HEK293 (cell line): ENCODE results near the gene TACR2.

Source experiments
- CTCF ChIA-PET: fragments of 350-600 bp; formaldehyde crosslinking; extraction: SDS; loops from one replicate; lab custom pipeline; 2021; ENCODE audit warnings: antibody characterized with exemption; lab: Yijun Ruan, JAX
- POLR2A ChIA-PET: fragments of 300-600 bp; formaldehyde crosslinking; extraction: SDS; loops from one replicate; lab custom pipeline; 2020; ENCODE audit warnings: antibody characterized with exemption, inconsistent platforms; lab: Yijun Ruan, JAX
- H3K27ac ChIP-seq: fragments of 200-500 bp; sonication (Bioruptor generic); 2 replicates; pipeline ENCODE4 v1.5.1; 2014; ENCODE audit warnings: low read depth, low read length, control low read depth, inconsistent platforms; ENCODE audit errors: extremely low read depth
- H3K36me3 ChIP-seq, 2 experiments: fragments of 200-500 bp in 1 of 2; sonication (Bioruptor generic) in 1 of 2; 1 replicate in 1 of 2; 2 replicates in 1 of 2; pipeline ENCODE4 v1.5.1; 2014 to 2017; ENCODE audit warnings: inconsistent platforms in 2 of 2, low read length in 2 of 2; ENCODE audit not compliant: control insufficient read depth in 2 of 2, insufficient read depth in 1 of 2
- H3K4me1 ChIP-seq: fragments of 200-500 bp; sonication (Bioruptor generic); 2 replicates; pipeline ENCODE4 v1.5.1; 2014; ENCODE audit warnings: mild to moderate bottlenecking, low read length, inconsistent platforms; ENCODE audit not compliant: control insufficient read depth, insufficient read depth
- H3K4me3 ChIP-seq: 2 replicates; pipeline ENCODE4 v1.5.1; 2011; ENCODE audit warnings: low read depth, mild to moderate bottlenecking, control low read depth, low read length, moderate library complexity
- H3K9me3 ChIP-seq: fragments of 200-500 bp; sonication (Bioruptor generic); 2 replicates; pipeline ENCODE4 v1.5.1; 2014; ENCODE audit warnings: low read depth, low read length, inconsistent platforms; ENCODE audit not compliant: control insufficient read depth, insufficient read depth
- HOXA7 ChIP-seq: sonication (generic); formaldehyde crosslinking; IDR thresholded peaks from 2 replicates; pipeline ENCODE4 v1.8.1; 2022; ENCODE audit warnings: missing genetic modification reagents, borderline replicate concordance
- SP7 ChIP-seq: fragments of 450-650 bp; formaldehyde crosslinking; IDR thresholded peaks from 2 replicates; pipeline ENCODE4 v1.5.1; 2016; ENCODE audit warnings: missing biosample characterization, missing genetic modification characterization
- ZBTB20 ChIP-seq: fragments of 450-650 bp; formaldehyde crosslinking; IDR thresholded peaks from 2 replicates; pipeline ENCODE4 v1.5.1; 2016; ENCODE audit warnings: missing biosample characterization, missing genetic modification characterization
- ZEB2 ChIP-seq: fragments of 450-650 bp; formaldehyde crosslinking; IDR thresholded peaks from 2 replicates; pipeline ENCODE4 v1.5.1; 2016; ENCODE audit warnings: missing biosample characterization, missing genetic modification characterization
- ZNF121 ChIP-seq: fragments of 450-650 bp; formaldehyde crosslinking; IDR thresholded peaks from 2 replicates; pipeline ENCODE4 v1.5.1; 2016; ENCODE audit warnings: missing biosample characterization, missing genetic modification characterization
- ZNF133 ChIP-seq: fragments of 450-650 bp; formaldehyde crosslinking; IDR thresholded peaks from 2 replicates; pipeline ENCODE4 v1.5.1; 2016; ENCODE audit warnings: missing biosample characterization, missing genetic modification characterization
- ZNF302 ChIP-seq: fragments of 450-650 bp; formaldehyde crosslinking; IDR thresholded peaks from 2 replicates; pipeline ENCODE4 v1.5.1; 2016; ENCODE audit warnings: missing biosample characterization, missing genetic modification characterization, low read depth
- ZNF521 ChIP-seq: fragments of 450-650 bp; formaldehyde crosslinking; IDR thresholded peaks from 2 replicates; pipeline ENCODE4 v1.5.1; 2017; ENCODE audit warnings: missing biosample characterization, mild to moderate bottlenecking, missing genetic modification characterization
- ZNF629 ChIP-seq: fragments of 450-650 bp; formaldehyde crosslinking; IDR thresholded peaks from 2 replicates; pipeline ENCODE4 v1.5.1; 2017; ENCODE audit warnings: missing biosample characterization, missing genetic modification characterization
- ZNF785 ChIP-seq: fragments of 450-650 bp; formaldehyde crosslinking; IDR thresholded peaks from 2 replicates; pipeline ENCODE4 v1.5.1; 2016; ENCODE audit warnings: missing biosample characterization, missing genetic modification characterization
- TF ChIP-seq, protein P1 (sequence below): fragments of 450-650 bp; formaldehyde crosslinking; conservative IDR thresholded peaks from 2 replicates; pipeline ENCODE4 v1.5.1; 2016; ENCODE audit warnings: low read depth, missing biosample characterization, missing genetic modification characterization
- TF ChIP-seq, protein P2 (sequence below): fragments of 450-650 bp; formaldehyde crosslinking; IDR thresholded peaks from 2 replicates; pipeline ENCODE4 v1.5.1; 2016; ENCODE audit warnings: missing biosample characterization, missing genetic modification characterization

The TACR2 gene

DNA sequence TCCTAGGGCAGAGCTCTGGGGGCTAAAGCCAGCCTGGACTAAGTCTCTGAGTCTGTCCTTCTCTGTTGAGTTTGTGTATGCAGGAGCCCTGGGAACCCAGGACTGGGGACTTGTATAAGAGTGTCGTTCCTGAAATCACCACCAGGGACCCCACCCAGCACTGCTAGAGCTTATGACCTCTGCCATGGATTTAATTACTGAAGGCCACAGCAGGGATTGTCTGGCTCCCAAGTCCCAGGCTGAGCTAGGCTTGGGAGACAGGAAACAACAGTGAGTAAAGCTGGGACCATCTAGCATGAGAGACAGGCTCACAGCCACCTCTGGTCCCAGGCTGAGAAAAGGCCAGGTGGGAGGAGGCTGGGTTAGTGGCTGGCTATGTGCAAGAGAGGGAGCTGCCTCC, 33.1 kb upstream of the TACR2 start (continued):
- TF ChIP-seq, protein P1, sequence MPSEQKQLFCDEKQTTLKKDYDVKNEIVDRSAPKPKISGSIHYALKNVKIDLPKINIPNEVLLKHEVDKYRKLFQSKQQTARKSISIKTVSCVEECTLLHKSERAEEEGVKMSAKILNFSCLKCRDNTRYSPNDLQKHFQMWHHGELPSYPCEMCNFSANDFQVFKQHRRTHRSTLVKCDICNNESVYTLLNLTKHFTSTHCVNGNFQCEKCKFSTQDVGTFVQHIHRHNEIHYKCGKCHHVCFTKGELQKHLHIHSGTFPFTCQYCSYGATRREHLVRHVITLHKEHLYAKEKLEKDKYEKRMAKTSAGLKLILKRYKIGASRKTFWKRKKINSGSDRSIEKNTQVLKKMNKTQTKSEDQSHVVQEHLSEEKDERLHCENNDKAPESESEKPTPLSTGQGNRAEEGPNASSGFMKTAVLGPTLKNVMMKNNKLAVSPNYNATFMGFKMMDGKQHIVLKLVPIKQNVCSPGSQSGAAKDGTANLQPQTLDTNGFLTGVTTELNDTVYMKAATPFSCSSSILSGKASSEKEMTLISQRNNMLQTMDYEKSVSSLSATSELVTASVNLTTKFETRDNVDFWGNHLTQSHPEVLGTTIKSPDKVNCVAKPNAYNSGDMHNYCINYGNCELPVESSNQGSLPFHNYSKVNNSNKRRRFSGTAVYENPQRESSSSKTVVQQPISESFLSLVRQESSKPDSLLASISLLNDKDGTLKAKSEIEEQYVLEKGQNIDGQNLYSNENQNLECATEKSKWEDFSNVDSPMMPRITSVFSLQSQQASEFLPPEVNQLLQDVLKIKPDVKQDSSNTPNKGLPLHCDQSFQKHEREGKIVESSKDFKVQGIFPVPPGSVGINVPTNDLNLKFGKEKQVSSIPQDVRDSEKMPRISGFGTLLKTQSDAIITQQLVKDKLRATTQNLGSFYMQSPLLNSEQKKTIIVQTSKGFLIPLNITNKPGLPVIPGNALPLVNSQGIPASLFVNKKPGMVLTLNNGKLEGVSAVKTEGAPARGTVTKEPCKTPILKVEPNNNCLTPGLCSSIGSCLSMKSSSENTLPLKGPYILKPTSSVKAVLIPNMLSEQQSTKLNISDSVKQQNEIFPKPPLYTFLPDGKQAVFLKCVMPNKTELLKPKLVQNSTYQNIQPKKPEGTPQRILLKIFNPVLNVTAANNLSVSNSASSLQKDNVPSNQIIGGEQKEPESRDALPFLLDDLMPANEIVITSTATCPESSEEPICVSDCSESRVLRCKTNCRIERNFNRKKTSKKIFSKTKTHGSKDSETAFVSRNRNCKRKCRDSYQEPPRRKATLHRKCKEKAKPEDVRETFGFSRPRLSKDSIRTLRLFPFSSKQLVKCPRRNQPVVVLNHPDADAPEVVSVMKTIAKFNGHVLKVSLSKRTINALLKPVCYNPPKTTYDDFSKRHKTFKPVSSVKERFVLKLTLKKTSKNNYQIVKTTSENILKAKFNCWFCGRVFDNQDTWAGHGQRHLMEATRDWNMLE (tag by site-specific recombination) = no peak
- TF ChIP-seq ZNF521 (tag by site-specific recombination) (no peak), SP7 (tag by site-specific recombination) (no peak)
- TF ChIP-seq, all 188 proteins: peak for 9

DNA sequence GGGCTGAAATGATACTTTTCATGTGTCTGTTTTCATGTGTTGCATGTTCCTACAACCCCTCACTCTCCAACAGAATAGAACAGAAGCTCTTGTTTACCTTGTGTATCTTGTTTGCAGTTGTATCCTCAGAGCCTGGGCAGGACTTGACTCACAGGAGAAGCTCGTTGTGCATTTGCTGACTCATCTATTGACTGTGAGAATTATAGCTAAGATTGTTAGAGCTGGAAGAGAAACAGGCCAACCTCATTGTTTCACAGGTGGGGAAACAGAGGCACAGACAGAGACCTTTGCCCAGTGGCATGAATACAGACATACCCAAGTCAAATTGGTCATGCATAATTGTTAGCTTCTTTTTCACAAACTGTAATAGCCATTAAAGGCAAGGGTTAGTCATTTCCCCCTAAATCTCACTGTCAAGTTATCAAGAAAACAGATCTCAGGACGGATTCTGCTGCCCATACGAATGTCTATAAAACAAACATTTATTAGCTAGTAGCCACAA, 30.0 kb upstream of the TACR2 start:
- POLR2A ChIA-PET = interaction anchor here (0.5 to 1.1 kb wide), 5 partner anchors 11 to 245 kb away, joined by 3 to 5 read pairs (median 5); no protein-coding TSS in a partner anchor
- Histone ChIP-seq H3K4me3 (no peak overlapping the region), H3K36me3 (no peaks in the 10 kb centered on the region), H3K9me3 (no peaks in the 10 kb centered on the region), H3K4me1 (peaks cover 3% of the 10 kb centered on the region), H3K27ac (no peak overlapping the region)
- CTCF ChIA-PET = interaction anchor here (0.7 to 2.9 kb wide), 10 partner anchors 8 to 545 kb away, joined by 3 to 17 read pairs (median 6); no protein-coding TSS in a partner anchor
- TF ChIP-seq ZNF629 (0 out of 2 replicates have a peak, but pooled peaks have one; percentile 11), ZNF785 (tag by site-specific recombination) (no peak), ZBTB20 (tag by site-specific recombination) (peak; percentile 47; the same call in 1 of the 2 replicates)

DNA sequence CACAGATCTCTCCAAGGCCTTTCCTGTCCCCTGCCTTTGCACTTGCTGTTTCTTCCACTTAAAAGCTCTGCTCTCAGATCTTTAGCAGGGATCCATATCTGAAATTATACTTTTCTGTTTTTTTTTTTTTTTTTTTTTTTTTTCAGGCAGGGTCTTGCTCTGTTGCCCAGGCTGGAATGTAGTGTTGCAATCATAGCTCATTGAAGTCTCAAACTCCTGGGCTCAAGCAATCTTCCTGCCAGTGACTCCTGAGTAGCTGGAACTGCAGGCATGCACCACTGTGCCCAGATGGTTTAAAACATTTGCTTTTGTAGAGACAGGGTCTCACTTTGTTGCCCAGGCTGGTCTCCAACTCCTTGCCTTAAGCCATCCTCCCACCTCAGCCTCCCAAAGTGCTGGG, 29.5 kb upstream of the TACR2 start:
- H3K4me1 ChIP-seq = peaks cover 3% of the 10 kb centered on the region
- ChIA-PET POLR2A (interaction anchor here (0.5 to 0.9 kb wide), 4 partner anchors 22 to 245 kb away, joined by 3 to 5 read pairs (median 5); no protein-coding TSS in a partner anchor), CTCF (interaction anchor here (0.7 to 1.9 kb wide), 6 partner anchors 19 to 544 kb away, joined by 3 to 9 read pairs (median 6); no protein-coding TSS in a partner anchor)
- no peak overlapping the region for H3K4me3 ChIP-seq
- H3K9me3 ChIP-seq = no peaks in the 10 kb centered on the region
- no peaks in the 10 kb centered on the region for H3K36me3 ChIP-seq
- peak; percentile 83 for TF ChIP-seq ZNF121 (tag by site-specific recombination)
- TF ChIP-seq, protein P2, sequence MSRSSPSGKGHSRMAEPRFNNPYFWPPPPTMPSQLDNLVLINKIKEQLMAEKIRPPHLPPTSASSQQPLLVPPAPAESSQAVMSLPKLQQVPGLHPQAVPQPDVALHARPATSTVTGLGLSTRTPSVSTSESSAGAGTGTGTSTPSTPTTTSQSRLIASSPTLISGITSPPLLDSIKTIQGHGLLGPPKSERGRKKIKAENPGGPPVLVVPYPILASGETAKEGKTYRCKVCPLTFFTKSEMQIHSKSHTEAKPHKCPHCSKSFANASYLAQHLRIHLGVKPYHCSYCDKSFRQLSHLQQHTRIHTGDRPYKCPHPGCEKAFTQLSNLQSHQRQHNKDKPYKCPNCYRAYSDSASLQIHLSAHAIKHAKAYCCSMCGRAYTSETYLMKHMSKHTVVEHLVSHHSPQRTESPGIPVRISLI (tag by site-specific recombination) = peak; percentile 20; the same call in 1 of the 2 replicates
- no peak for TF ChIP-seq ZNF302 (tag by site-specific recombination)
- H3K27ac ChIP-seq = no peak overlapping the region

DNA sequence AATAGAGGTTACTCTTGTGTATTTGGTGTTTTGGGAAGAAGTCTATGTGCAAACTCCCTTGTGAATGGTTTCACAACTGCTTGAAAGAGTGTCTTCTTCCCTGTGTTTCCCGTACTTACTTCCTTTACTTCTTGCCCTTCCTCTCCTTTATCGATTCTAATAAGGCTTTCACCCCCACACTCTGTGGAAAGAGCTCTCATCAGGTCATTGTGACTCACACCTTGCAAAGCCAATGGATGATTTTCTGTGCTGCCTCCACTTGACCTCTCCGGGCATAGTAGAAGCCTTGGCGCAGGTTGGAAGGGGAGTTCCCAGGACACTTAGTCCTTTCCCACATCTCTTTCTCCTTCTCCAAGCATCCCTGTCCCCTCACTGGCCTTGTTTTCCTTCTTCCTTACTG, 28.3 kb upstream of the TACR2 start:
- Histone ChIP-seq H3K4me3 (no peak overlapping the region), H3K27ac (no peak overlapping the region), H3K36me3 (no peaks in the 10 kb centered on the region), H3K9me3 (no peaks in the 10 kb centered on the region), H3K4me1 (peaks cover 3% of the 10 kb centered on the region)
- POLR2A ChIA-PET = no interaction called here
- TF ChIP-seq ZEB2 (tag by site-specific recombination) (no peak), ZNF133 (tag by site-specific recombination) (no peak), HOXA7 (CRISPR knock-in tag) (no peak)
- CTCF ChIA-PET = interaction anchor here (0.6 kb wide), 1 partner anchor 397 kb away, joined by 4 read pairs; no protein-coding TSS in a partner anchor
